Endodermal cell (in vitro differentiated cells): ENCODE measurements around the gene GALNT17. TPM values are rescaled to one million over a fixed set of nuclear protein-coding genes. Genes with fewer than 3 reads are reported as not detected.

Experiments used
- DNase-seq: peaks from one replicate; pipeline ENCODE4 v3.0.0-alpha.2; 2017
- H3K27ac ChIP-seq: 2 replicates; pipeline ENCODE4 v1.5.1; 2013; ENCODE audit warnings: mild to moderate bottlenecking, low read depth, low read length, moderate library complexity
- H3K27me3 ChIP-seq: 2 replicates; pipeline ENCODE4 v1.6.1; 2013; ENCODE audit warnings: mild to moderate bottlenecking, low read length, moderate library complexity; ENCODE audit not compliant: insufficient read depth, control insufficient read depth, poor library complexity, severe bottlenecking
- H3K36me3 ChIP-seq: 2 replicates; pipeline ENCODE4 v1.7.0; 2013; ENCODE audit warnings: mild to moderate bottlenecking, low read length, moderate library complexity; ENCODE audit not compliant: control insufficient read depth, insufficient read depth
- H3K4me1 ChIP-seq: one replicate; pipeline ENCODE4 v1.7.0; 2013; ENCODE audit warnings: low read length; ENCODE audit not compliant: control insufficient read depth, insufficient read depth
- H3K4me3 ChIP-seq: 2 replicates; pipeline ENCODE4 v1.5.1; 2013; ENCODE audit warnings: mild to moderate bottlenecking, low read length, moderate library complexity
- H3K9ac ChIP-seq: 2 replicates; pipeline ENCODE4 v1.6.1; 2013; ENCODE audit warnings: mild to moderate bottlenecking, low read length, moderate library complexity; ENCODE audit not compliant: poor library complexity, severe bottlenecking; ENCODE audit errors: extremely low read depth
- H3K9me3 ChIP-seq: 2 replicates; pipeline ENCODE4 v1.6.1; 2013; ENCODE audit warnings: mild to moderate bottlenecking, low read length, moderate library complexity; ENCODE audit not compliant: control insufficient read depth
- H3K27ac Mint-ChIP-seq: 2 replicates; pipeline ENCODE4 v1.8.0; 2020; ENCODE audit warnings: mixed read lengths
- H3K27me3 Mint-ChIP-seq: 2 replicates; pipeline ENCODE4 v1.8.0; 2021; ENCODE audit warnings: mild to moderate bottlenecking, mixed read lengths; ENCODE audit not compliant: insufficient read depth
- H3K36me3 Mint-ChIP-seq: 2 replicates; pipeline ENCODE4 v1.8.0; 2020; ENCODE audit warnings: low read depth, mixed read lengths
- H3K4me1 Mint-ChIP-seq: 2 replicates; pipeline ENCODE4 v1.8.0; 2020; ENCODE audit warnings: mixed read lengths
- H3K4me3 Mint-ChIP-seq: 2 replicates; pipeline ENCODE4 v1.8.0; 2020; ENCODE audit warnings: mild to moderate bottlenecking, moderate library complexity, mixed read lengths
- H3K9me3 Mint-ChIP-seq: 2 replicates; pipeline ENCODE4 v1.8.0; 2020; ENCODE audit warnings: mild to moderate bottlenecking, mixed read lengths
- CTCF ChIP-seq: fragments of 200-600 bp; sonication (generic); conservative IDR thresholded peaks from 2 replicates; pipeline ENCODE4 v1.5.0; 2021; ENCODE audit warnings: antibody characterized with exemption, mild to moderate bottlenecking
- WGBS, 2 experiments: methylation state at CpG; one replicate each; pipeline versions ENCODE4 v1.1.5 to v1.1.7; 2013; ENCODE audit warnings: missing lambda C conversion rate in 2 of 2, mixed read lengths in 1 of 2; ENCODE audit not compliant: insufficient coverage in 1 of 2, insufficient read length in 1 of 2; 5-methylcytosine and 5-hydroxymethylcytosine counted together
- total RNA-seq, 2 donors: library from RNA; stranded (reverse); fragmentation: NEBNext Ultra II Directional in 1 of 2; extraction: Animal tissue kit (Norgen Biotek cat#: 25700) in 1 of 2; gene quantifications; 2 replicates in 1 of 2; 3 replicates in 1 of 2; pipeline ENCODE4 v1.2.1, GENCODE V29; 2021

GALNT17 gene
- total RNA-seq, 2 donors from 2014 or later, result 60.4 to 61.3 TPM

GRCh38 chr7:71140264-71140663 lies 8.3 kb downstream of the GALNT17 start:
- H3K27me3 ChIP-seq, result no peaks in the 10 kb centered on the region
- Mint-ChIP-seq H3K4me3 (no peak overlapping the region), H3K27me3 (no peaks in the 10 kb centered on the region), H3K9me3 (no peaks in the 10 kb centered on the region), H3K36me3 (peaks cover 73% of the 10 kb centered on the region), H3K27ac (no peak overlapping the region), H3K4me1 (peaks cover 7% of the 10 kb centered on the region)
- H3K4me1 ChIP-seq, result no peaks in the 10 kb centered on the region
- H3K4me3 ChIP-seq, result no peak overlapping the region
- TF ChIP-seq CTCF, result no peak
- peaks cover 10% of the 10 kb centered on the region for H3K9me3 ChIP-seq
- no peak overlapping the region for H3K27ac ChIP-seq
- H3K36me3 ChIP-seq, result peaks cover 71% of the 10 kb centered on the region
- no peak overlapping the region for H3K9ac ChIP-seq
- WGBS, 2 experiments, result 97 to 100% methylated on average over 4 of the region's 4 CpGs
- DNase-seq, result no peak

- H3K27ac Mint-ChIP-seq, result peak overlapping the region; percentile 21
- peaks cover 76% of the 10 kb centered on the region for H3K36me3 Mint-ChIP-seq
- TF ChIP-seq CTCF, result no peak
- no peak overlapping the region for H3K4me3 Mint-ChIP-seq
- H3K36me3 ChIP-seq, result peaks cover 86% of the 10 kb centered on the region
- H3K9me3 ChIP-seq, result peaks cover 18% of the 10 kb centered on the region
- H3K4me1 ChIP-seq, result peaks cover 11% of the 10 kb centered on the region
- peaks cover 12% of the 10 kb centered on the region for H3K4me1 Mint-ChIP-seq
- no peak overlapping the region for H3K27ac ChIP-seq
- no peak overlapping the region for H3K4me3 ChIP-seq
- no peak for DNase-seq
- H3K27me3 ChIP-seq, result no peaks in the 10 kb centered on the region
- H3K9me3 Mint-ChIP-seq, result peaks cover 1% of the 10 kb centered on the region
- 87 to 96% methylated on average over 5 to 6 of the region's 6 CpGs for WGBS, 2 experiments
- no peaks in the 10 kb centered on the region for H3K27me3 Mint-ChIP-seq
- no peak overlapping the region for H3K9ac ChIP-seq
Observed at GRCh38 chr7:71144963-71145362, 13.0 kb downstream of the GALNT17 start.

GRCh38 chr7:71145906-71146901 lies 14.3 kb downstream of the GALNT17 start:
- Histone ChIP-seq H3K36me3 (peaks cover 85% of the 10 kb centered on the region), H3K27ac (no peak overlapping the region), H3K4me3 (no peak overlapping the region), H3K9ac (no peak overlapping the region), H3K27me3 (no peaks in the 10 kb centered on the region), H3K9me3 (peaks cover 18% of the 10 kb centered on the region), H3K4me1 (peaks cover 11% of the 10 kb centered on the region)
- Mint-ChIP-seq H3K36me3 (peaks cover 76% of the 10 kb centered on the region), H3K9me3 (peaks cover 1% of the 10 kb centered on the region), H3K4me1 (peaks cover 12% of the 10 kb centered on the region), H3K27ac (no peak overlapping the region), H3K27me3 (no peaks in the 10 kb centered on the region), H3K4me3 (no peak overlapping the region)
- TF ChIP-seq CTCF, result no peak
- WGBS, 2 experiments, result 84 to 85% methylated on average over 11 to 24 of the region's 24 CpGs
- peak; percentile 50 for DNase-seq
